Right lobe of liver (tissue), 6 donors: ENCODE data around the gene CTCFL. TPM values are rescaled to one million over a fixed set of nuclear protein-coding genes. Genes with fewer than 3 reads are reported as not detected.

Experiments used
- ATAC-seq, 4 donors: fragments of 200-7000 bp; cut with Tn5 transposase; one replicate each; pipeline ENCODE4 v1.9.1; 2020; ENCODE audit warnings: mild to moderate bottlenecking in 4 of 4, moderate library complexity in 4 of 4
- DNase-seq, 3 donors: peaks; one replicate each; pipeline ENCODE4 v3.0.0-alpha.2; 2020
- H3K27ac ChIP-seq, 3 donors: fragments of 200-600 bp; one replicate each; pipeline ENCODE4 v1.8.0; 2022
- H3K27me3 ChIP-seq, 2 donors: fragments of 200-600 bp; one replicate each; pipeline ENCODE4 v1.8.0; 2022
- H3K36me3 ChIP-seq, 4 donors: fragments of 200-600 bp; sonication (generic) in 1 of 4; one replicate each; pipeline versions ENCODE4 v1.5.1 to v1.8.0; 2017 to 2022; ENCODE audit warnings: control low read depth in 1 of 4
- H3K4me1 ChIP-seq, 4 donors: fragments of 200-600 bp; sonication (generic) in 1 of 4; one replicate each; pipeline versions ENCODE4 v1.5.1 to v1.8.0; 2017 to 2022; ENCODE audit warnings: control low read depth in 1 of 4
- H3K4me3 ChIP-seq, 3 donors: fragments of 200-600 bp; one replicate each; pipeline ENCODE4 v1.8.0; 2022
- H3K9me3 ChIP-seq, 4 donors: fragments of 200-600 bp; sonication (generic) in 1 of 4; one replicate each; pipeline versions ENCODE4 v1.5.1 to v1.8.0; 2017 to 2022; ENCODE audit warnings: control low read depth in 1 of 4
- CTCF ChIP-seq, 4 donors: fragments of 200-600 bp in 3 of 4; fragments of 450-650 bp in 1 of 4; IDR thresholded peaks; one replicate each; pipeline versions ENCODE4 v1.5.1 to v1.8.0; 2016 to 2022; ENCODE audit warnings: antibody characterized with exemption in 4 of 4, mild to moderate bottlenecking in 2 of 4
- POLR2A ChIP-seq: fragments of 450-650 bp; IDR thresholded peaks from one replicate; pipeline ENCODE4 v1.6.1; 2017; ENCODE audit warnings: antibody characterized with exemption, mild to moderate bottlenecking
- WGBS: methylation state at CpG from one replicate; pipeline ENCODE4 v1.1.6; 2018; ENCODE audit warnings: low coverage, low lambda C conversion rate; ENCODE audit not compliant: insufficient coverage; ENCODE audit errors: missing lambda C conversion rate; 5-methylcytosine and 5-hydroxymethylcytosine counted together
- intact Hi-C, 2 donors: fragments of 100-400 bp; cut with DNase I; formaldehyde crosslinking; loops; one replicate each; pipeline versions ENCODE4 v1.11.2 to v1.14.1; 2022
- total RNA-seq, 6 experiments: library from RNA; depleted of rRNA in 2 of 6; stranded (reverse); fragments of >200 nt in 2 of 6; fragmentation: NEBNext Ultra II Directional in 3 of 6; extraction: Animal tissue kit (Norgen Biotek cat#: 25700) in 3 of 6; gene quantifications; one replicate each; pipeline versions ENCODE4 v1.1.0 to v1.2.4, GENCODE V29; 2016 to 2023
- donor health status: DM: no; HTN: yes; CAD: no.
- donor health status: DM: no; HTN: no; CAD: no.
- donor health status: DM: no; HTN: no; CAD: no.
- donor health status: DM: no; HTN: yes; CAD: no.
- donor health status: DM: no; HTN: yes; CAD: no.

Gene CTCFL
- total RNA-seq, 6 experiments from 2014 or later: 0.09 to 0.50 (median 0.33) TPM; not detected in 2

- Histone ChIP-seq H3K4me1 (peaks cover 0 to 38% (median 10%) of the 10 kb centered on the region in 4 donors), H3K27ac (peak overlapping the region in 2 of 3 donors; percentile 80 to 96), H3K36me3 (no peaks in the 10 kb centered on the region), H3K4me3 (no peak overlapping the region), H3K9me3 (no peaks in the 10 kb centered on the region), H3K27me3 (no peaks in the 10 kb centered on the region)
- ATAC-seq: no peak
- intact Hi-C loops: no loop called here
- 67% methylated on average over 6 of the region's 8 CpGs for WGBS
- no peak for TF ChIP-seq CTCF (IDR thresholded peaks at IDR 0.05)
- DNase-seq: peak in 1 of 3 donors; percentile 3
Measured at GRCh38 chr20:57570920-57571319, 46.0 kb upstream of the CTCFL start.

- Histone ChIP-seq H3K9me3 (no peaks in the 10 kb centered on the region), H3K4me3 (no peak overlapping the region), H3K4me1 (peaks cover 0 to 43% (median 10%) of the 10 kb centered on the region in 4 donors), H3K27me3 (no peaks in the 10 kb centered on the region), H3K27ac (peak overlapping the region in 2 of 3 donors; percentile 80 to 96), H3K36me3 (peaks cover 0 to 5% (median 2%) of the 10 kb centered on the region in 4 donors)
- intact Hi-C loops: no loop called here
- no peak for TF ChIP-seq CTCF (IDR thresholded peaks at IDR 0.05)
- no peak for TF ChIP-seq POLR2A
- DNase-seq (peak in 2 of 3 donors; percentile 54 to 55), ATAC-seq (no peak)
- 26% methylated on average over 15 of the region's 20 CpGs for WGBS
Measured at GRCh38 chr20:57570145-57570850, 45.4 kb upstream of the CTCFL start.

- 44% methylated on average over 10 of the region's 12 CpGs for WGBS
Measured at GRCh38 chr20:57568960-57569359, 44.0 kb upstream of the CTCFL start.

GRCh38 chr20:57568088-57568896 is 43.4 kb upstream of the CTCFL start:
- peak; percentile 2 to 63 (median 27) for ATAC-seq
- Histone ChIP-seq H3K27ac (peak overlapping the region; percentile 69 to 96 (median 80)), H3K4me1 (peaks cover 0 to 40% (median 9%) of the 10 kb centered on the region in 4 donors), H3K4me3 (no peak overlapping the region), H3K27me3 (no peaks in the 10 kb centered on the region), H3K9me3 (no peaks in the 10 kb centered on the region), H3K36me3 (peaks cover 0 to 26% (median 12%) of the 10 kb centered on the region in 4 donors)
- WGBS: 35% methylated on average over 9 of the region's 13 CpGs
- intact Hi-C loops: no loop called here
- TF ChIP-seq POLR2A: peak; percentile 5
- TF ChIP-seq CTCF (IDR thresholded peaks at IDR 0.05): no peak
- DNase-seq: peak; percentile 92 to 96 (median 96)

More at GRCh38 chr20:57568960-57569359, 44.0 kb upstream of the CTCFL start:
- peaks cover 0 to 41% (median 11%) of the 10 kb centered on the region in 4 donors for H3K4me1 ChIP-seq
- peak overlapping the region; percentile 65 to 96 (median 80) for H3K27ac ChIP-seq
- no peaks in the 10 kb centered on the region for H3K9me3 ChIP-seq
- H3K36me3 ChIP-seq: peaks cover 0 to 19% (median 9%) of the 10 kb centered on the region in 4 donors
- TF ChIP-seq POLR2A (no peak), CTCF (IDR thresholded peaks at IDR 0.05) (no peak)
- DNase-seq (peak in 1 of 3 donors; percentile 54), ATAC-seq (no peak)
- intact Hi-C loops: no loop called here
- H3K27me3 ChIP-seq: no peaks in the 10 kb centered on the region
- H3K4me3 ChIP-seq: no peak overlapping the region
